NB4 (cell line): Measurements from ENCODE around the gene PARK7.

Experiments
- CTCF ChIP-seq: IDR thresholded peaks from one replicate; pipeline ENCODE4 v1.5.1; 2012; ENCODE audit warnings: low read depth, low read length
- MYC ChIP-seq: IDR thresholded peaks from 2 replicates; pipeline ENCODE4 v1.6.1; 2011; ENCODE audit warnings: low read depth, low read length
- POLR2A ChIP-seq: IDR thresholded peaks from 2 replicates; pipeline ENCODE4 v1.6.1; 2011; ENCODE audit warnings: mild to moderate bottlenecking; ENCODE audit not compliant: insufficient read length; ENCODE audit errors: extremely low read depth
- TF ChIP-seq, protein P1 (sequence below): IDR thresholded peaks from 2 replicates; pipeline ENCODE4 v1.6.1; 2011; ENCODE audit warnings: low read depth, low read length

GRCh38 chr1:7962636-7963377 is 1.3 kb downstream of the PARK7 start:
- TF ChIP-seq POLR2A = no peak
- TF ChIP-seq CTCF = no peak
- TF ChIP-seq, protein P1, sequence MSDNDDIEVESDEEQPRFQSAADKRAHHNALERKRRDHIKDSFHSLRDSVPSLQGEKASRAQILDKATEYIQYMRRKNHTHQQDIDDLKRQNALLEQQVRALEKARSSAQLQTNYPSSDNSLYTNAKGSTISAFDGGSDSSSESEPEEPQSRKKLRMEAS = no peak
- TF ChIP-seq MYC = no peak
